HepG2 (cell line): Measurements from ENCODE around the gene RPS6KL1. TPM values are rescaled to one million over a fixed set of nuclear protein-coding genes. Genes with fewer than 3 reads are reported as not detected.

ENCODE experiments used
- BCLAF1 ChIP-seq: fragments of 450-650 bp; IDR thresholded peaks from 2 replicates; pipeline ENCODE4 v1.6.1; 2017; ENCODE audit warnings: mild to moderate bottlenecking
- EP300 ChIP-seq, 3 experiments: sonication (generic) in 1 of 3; formaldehyde crosslinking in 1 of 3; IDR thresholded peaks; 2 replicates each; pipeline versions ENCODE4 v1.5.1 to v1.6.1; 2011 to 2020; ENCODE audit warnings: low read depth in 2 of 3, low read length in 2 of 3, borderline replicate concordance in 1 of 3, improper control_type of control experiment in 1 of 3, mild to moderate bottlenecking in 1 of 3, missing genetic modification reagents in 1 of 3, moderate library complexity in 1 of 3
- FOXO4 ChIP-seq: sonication (generic); formaldehyde crosslinking; conservative IDR thresholded peaks from 2 replicates; pipeline ENCODE4 v1.8.1; 2023; ENCODE audit warnings: missing genetic modification reagents
- GABPB1 ChIP-seq: IDR thresholded peaks from 2 replicates; pipeline ENCODE4 v1.6.1; 2016; ENCODE audit warnings: mild to moderate bottlenecking, missing genetic modification reagents, moderate library complexity, missing compliant biosample characterization
- KAT2B ChIP-seq: fragments of 150-350 bp; IDR thresholded peaks from 2 replicates; pipeline ENCODE4 v1.6.1; 2014; ENCODE audit warnings: low read depth, low read length, borderline replicate concordance
- KMT2B ChIP-seq: IDR thresholded peaks from 2 replicates; pipeline ENCODE4 v1.6.1; 2016; ENCODE audit warnings: missing genetic modification reagents, missing compliant biosample characterization
- MAF1 ChIP-seq: sonication (generic); formaldehyde crosslinking; IDR thresholded peaks from 2 replicates; pipeline ENCODE4 v1.5.0; 2020; ENCODE audit warnings: missing genetic modification reagents, borderline replicate concordance
- MBNL3 ChIP-seq: fragments of 250-450 bp; sonication (Bioruptor Pico); conservative IDR thresholded peaks from 2 replicates; pipeline ENCODE4 v1.8.0; 2022; ENCODE audit warnings: mild to moderate bottlenecking, inconsistent platforms
- NONO ChIP-seq, 2 experiments: fragments of 450-650 bp in 1 of 2; sonication (generic) in 1 of 2; formaldehyde crosslinking in 1 of 2; IDR thresholded peaks in 1 of 2; conservative IDR thresholded peaks in 1 of 2; 2 replicates each; pipeline versions ENCODE4 v1.6.1 to v1.8.0; 2017 to 2022; ENCODE audit warnings: mild to moderate bottlenecking in 1 of 2, missing genetic modification reagents in 1 of 2, moderate library complexity in 1 of 2
- NRL ChIP-seq: sonication (generic); formaldehyde crosslinking; IDR thresholded peaks from 2 replicates; pipeline ENCODE4 v1.5.0; 2020; ENCODE audit warnings: missing genetic modification reagents, mild to moderate bottlenecking, moderate library complexity, borderline replicate concordance
- RBAK ChIP-seq: sonication (generic); formaldehyde crosslinking; IDR thresholded peaks from 2 replicates; pipeline ENCODE4 v1.5.1; 2020; ENCODE audit warnings: mild to moderate bottlenecking, missing genetic modification reagents
- RBM22 ChIP-seq: fragments of 200-400 bp; formaldehyde crosslinking; optimal IDR thresholded peaks from 2 replicates; pipeline ENCODE3; 2017; ENCODE audit warnings: mild to moderate bottlenecking, low read length, moderate library complexity
- SMC3 ChIP-seq: IDR thresholded peaks from 2 replicates; pipeline ENCODE4 v1.6.1; 2011; ENCODE audit warnings: low read length, improper control_type of control experiment
- TGIF2 ChIP-seq: IDR thresholded peaks from 2 replicates; pipeline ENCODE4 v1.6.1; 2016; ENCODE audit warnings: control low read depth, missing compliant biosample characterization
- THAP9 ChIP-seq: sonication (generic); formaldehyde crosslinking; IDR thresholded peaks from 2 replicates; pipeline ENCODE4; 2020; ENCODE audit warnings: missing genetic modification reagents, mild to moderate bottlenecking, borderline replicate concordance
- ZBTB7A ChIP-seq: sonication (generic); formaldehyde crosslinking; IDR thresholded peaks from 2 replicates; pipeline ENCODE4 v1.8.0; 2022; ENCODE audit warnings: mild to moderate bottlenecking, missing genetic modification reagents
- ZFY ChIP-seq: sonication (generic); formaldehyde crosslinking; IDR thresholded peaks from 2 replicates; pipeline ENCODE4 v1.4.0; 2020; ENCODE audit warnings: missing genetic modification reagents
- ZNF276 ChIP-seq: sonication (generic); formaldehyde crosslinking; IDR thresholded peaks from 2 replicates; pipeline ENCODE4 v1.4.0; 2020; ENCODE audit warnings: mild to moderate bottlenecking, low read depth, missing genetic modification reagents
- ZNF383 ChIP-seq: sonication (generic); formaldehyde crosslinking; IDR thresholded peaks from 2 replicates; pipeline ENCODE4 v1.4.0; 2020; ENCODE audit warnings: missing genetic modification reagents, mild to moderate bottlenecking, borderline replicate concordance
- polyA plus RNA-seq, 8 experiments: library from polyadenylated mRNA; depleted of rRNA in 3 of 8; stranded (reverse) in 7 of 8; unstranded in 1 of 8; fragments of >200 nt; fragmentation: Illumina TruSeq in 4 of 8; extraction: Trizol in 4 of 8; gene quantifications; 2 replicates each; pipeline versions ENCODE4 v1.2.1 to v1.2.3, GENCODE V29; 2011 to 2016; ENCODE audit warnings: low read depth in 4 of 8, missing spikeins in 1 of 8, mixed read lengths in 1 of 8; ENCODE audit not compliant: insufficient read depth in 1 of 8
- total RNA-seq, 5 experiments: library from RNA; depleted of rRNA; stranded (reverse); fragments of >200 nt; fragmentation: Illumina TruSeq; extraction: Trizol; gene quantifications; 2 replicates each; pipeline ENCODE4 v1.2.3, GENCODE V29; 2016; ENCODE audit warnings: low read depth in 1 of 5

The RPS6KL1 gene
- total and polyA plus RNA-seq, 2 of the 13 experiments (the other 11 are each of a cell fraction or from before 2014, with no cell fraction given): 6.5 to 11.5 TPM

GRCh38 chr14:74905595-74906142 lies 17.4 kb downstream of the RPS6KL1 start (continued):
- 0 out of 2 replicates have a peak, but pooled peaks have one; percentile 22 for TF ChIP-seq THAP9
- TF ChIP-seq GABPB1 (CRISPR knock-in tag): peak; percentile 37; the same call in 1 of the 2 replicates
- no peak for TF ChIP-seq RBAK (CRISPR knock-in tag)
- peak; percentile 85; the same call in 1 of the 2 replicates for TF ChIP-seq TGIF2 (CRISPR knock-in tag)
- TF ChIP-seq RBM22: peak; percentile 71
- 0 out of 2 replicates have a peak, but pooled peaks have one; percentile 31 for TF ChIP-seq FOXO4 (CRISPR knock-in tag)
- TF ChIP-seq KAT2B: no peak
- TF ChIP-seq MAF1: no peak
- no peak for TF ChIP-seq NONO (IDR thresholded peaks at IDR 0.05)
- TF ChIP-seq NONO (CRISPR knock-in tag; conservative IDR thresholded peaks at IDR 0.05): peak; percentile 73
- TF ChIP-seq EP300 (IDR thresholded peaks at IDR 0.05; ENCODE audit: low read depth in 2 of 2, low read length in 2 of 2): 0 out of 4 replicates have a peak, but pooled peaks of 1 of the 2 experiments have one; percentile 25
- TF ChIP-seq EP300 (CRISPR knock-in tag; IDR thresholded peaks at IDR 0.05; ENCODE audit: borderline replicate concordance): no peak
- peak; percentile 81 for TF ChIP-seq SMC3
- no peak for TF ChIP-seq ZBTB7A (CRISPR knock-in tag)
- TF ChIP-seq BCLAF1: no peak
- TF ChIP-seq ZFY (CRISPR knock-in tag): peak; percentile 41; the same call in 1 of the 2 replicates
- TF ChIP-seq NRL (CRISPR knock-in tag): no peak; the same call in 1 of the 2 replicates
- peak; percentile 34; the same call in 1 of the 2 replicates for TF ChIP-seq ZNF276 (CRISPR knock-in tag)
- no peak for TF ChIP-seq ZNF383 (CRISPR knock-in tag)
- no peak for TF ChIP-seq KMT2B (CRISPR knock-in tag)
- TF ChIP-seq MBNL3 (CRISPR knock-in tag): no peak
